ENCODE results near the gene BCL3. TPM values are rescaled to one million over a fixed set of nuclear protein-coding genes. Genes with fewer than 3 reads are reported as not detected.

BCL3 gene
- total and polyA plus RNA-seq, 2 of the 13 experiments (the other 11 are each of a cell fraction or from before 2014, with no cell fraction given) = 2.3 to 4.0 TPM

DNA sequence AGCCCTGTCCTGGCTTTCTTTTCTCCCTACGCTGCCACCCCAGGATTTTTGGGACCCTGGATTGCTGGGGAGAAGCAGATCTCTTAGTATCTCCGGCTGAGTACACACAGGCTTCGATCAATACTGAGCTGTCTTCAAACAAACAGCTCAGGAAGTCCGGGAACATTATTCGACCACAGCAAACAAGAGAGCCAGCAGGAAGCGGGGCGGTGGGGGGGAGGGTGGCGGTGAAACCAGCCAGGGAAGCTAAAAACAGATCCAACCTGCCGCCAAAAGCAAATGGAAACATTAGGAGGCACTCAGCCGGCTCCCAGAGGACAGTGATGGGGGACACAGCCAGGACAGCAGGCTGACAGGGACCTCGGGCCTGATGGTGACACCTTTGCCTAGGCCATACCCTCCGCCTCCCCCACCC is 48.2 kb downstream of the BCL3 start (continued):
- TF ChIP-seq NR2F6 (IDR thresholded peaks at IDR 0.05) (peak; percentile 65; the same call in 1 of the 2 replicates), NR2F6 (CRISPR knock-in tag; IDR thresholded peaks at IDR 0.05) (0 out of 2 replicates have a peak, but pooled peaks have one; percentile 59), HOXA9 (CRISPR knock-in tag; IDR thresholded peaks at IDR 0.05; ENCODE audit: borderline replicate concordance) (no peak), KDM3A (CRISPR knock-in tag; IDR thresholded peaks at IDR 0.05; ENCODE audit: low read depth) (peak; percentile 68; the same call in 1 of the 2 replicates), NR1H2 (CRISPR knock-in tag; IDR thresholded peaks at IDR 0.05; ENCODE audit: borderline replicate concordance, low read depth) (no peak), KAT7 (CRISPR knock-in tag; IDR thresholded peaks at IDR 0.05; ENCODE audit: borderline replicate concordance) (no peak), PRMT3 (CRISPR knock-in tag; IDR thresholded peaks at IDR 0.05; ENCODE audit: borderline replicate concordance, low read depth) (no peak), ATF7-NPFF (CRISPR knock-in tag; IDR thresholded peaks at IDR 0.05; ENCODE audit: low read depth) (no peak), POLR2G (IDR thresholded peaks at IDR 0.05; ENCODE audit: low read depth, low read length) (no peak), KDM5A (IDR thresholded peaks at IDR 0.05; ENCODE audit: borderline replicate concordance, low read length) (no peak), ZNF367 (CRISPR knock-in tag; IDR thresholded peaks at IDR 0.05; ENCODE audit: borderline replicate concordance) (no peak), AKAP8 (CRISPR knock-in tag; IDR thresholded peaks at IDR 0.05) (no peak; the same call in 1 of the 2 replicates), NFE2L2 (IDR thresholded peaks at IDR 0.05; ENCODE audit: low read length) (no peak), SP1 (IDR thresholded peaks at IDR 0.05) (no peak), SP1 (CRISPR knock-in tag; IDR thresholded peaks at IDR 0.05) (no peak), MEF2D (CRISPR knock-in tag; IDR thresholded peaks at IDR 0.05) (peak; percentile 73), RNF2 (conservative IDR thresholded peaks at IDR 0.05; ENCODE audit: low read depth) (no peak), ZNF562 (CRISPR knock-in tag; IDR thresholded peaks at IDR 0.05; ENCODE audit: borderline replicate concordance) (no peak), ZNF3 (CRISPR knock-in tag; IDR thresholded peaks at IDR 0.05) (no peak), ZNF619 (CRISPR knock-in tag; IDR thresholded peaks at IDR 0.05) (no peak), YEATS4 (CRISPR knock-in tag; IDR thresholded peaks at IDR 0.05; ENCODE audit: borderline replicate concordance) (no peak), ZBTB21 (CRISPR knock-in tag; IDR thresholded peaks at IDR 0.05) (no peak), HDAC1 (CRISPR knock-in tag; IDR thresholded peaks at IDR 0.05) (peak; percentile 77), NPAS2 (CRISPR knock-in tag; IDR thresholded peaks at IDR 0.05; ENCODE audit: borderline replicate concordance) (no peak), DNMT3B (CRISPR knock-in tag; conservative IDR thresholded peaks at IDR 0.05) (no peak), REST (IDR thresholded peaks at IDR 0.05; ENCODE audit: borderline replicate concordance in 1 of 2, low read depth in 1 of 2, low read length in 2 of 2) (peak in 1 of 2 experiments; percentile 61; a peak in 1 of 4 replicates)
- TF ChIP-seq, protein P1, sequence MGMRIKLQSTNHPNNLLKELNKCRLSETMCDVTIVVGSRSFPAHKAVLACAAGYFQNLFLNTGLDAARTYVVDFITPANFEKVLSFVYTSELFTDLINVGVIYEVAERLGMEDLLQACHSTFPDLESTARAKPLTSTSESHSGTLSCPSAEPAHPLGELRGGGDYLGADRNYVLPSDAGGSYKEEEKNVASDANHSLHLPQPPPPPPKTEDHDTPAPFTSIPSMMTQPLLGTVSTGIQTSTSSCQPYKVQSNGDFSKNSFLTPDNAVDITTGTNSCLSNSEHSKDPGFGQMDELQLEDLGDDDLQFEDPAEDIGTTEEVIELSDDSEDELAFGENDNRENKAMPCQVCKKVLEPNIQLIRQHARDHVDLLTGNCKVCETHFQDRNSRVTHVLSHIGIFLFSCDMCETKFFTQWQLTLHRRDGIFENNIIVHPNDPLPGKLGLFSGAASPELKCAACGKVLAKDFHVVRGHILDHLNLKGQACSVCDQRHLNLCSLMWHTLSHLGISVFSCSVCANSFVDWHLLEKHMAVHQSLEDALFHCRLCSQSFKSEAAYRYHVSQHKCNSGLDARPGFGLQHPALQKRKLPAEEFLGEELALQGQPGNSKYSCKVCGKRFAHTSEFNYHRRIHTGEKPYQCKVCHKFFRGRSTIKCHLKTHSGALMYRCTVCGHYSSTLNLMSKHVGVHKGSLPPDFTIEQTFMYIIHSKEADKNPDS (CRISPR knock-in tag; IDR thresholded peaks at IDR 0.05) = no peak; the same call in 1 of the 2 replicates
- TF ChIP-seq, protein P2, sequence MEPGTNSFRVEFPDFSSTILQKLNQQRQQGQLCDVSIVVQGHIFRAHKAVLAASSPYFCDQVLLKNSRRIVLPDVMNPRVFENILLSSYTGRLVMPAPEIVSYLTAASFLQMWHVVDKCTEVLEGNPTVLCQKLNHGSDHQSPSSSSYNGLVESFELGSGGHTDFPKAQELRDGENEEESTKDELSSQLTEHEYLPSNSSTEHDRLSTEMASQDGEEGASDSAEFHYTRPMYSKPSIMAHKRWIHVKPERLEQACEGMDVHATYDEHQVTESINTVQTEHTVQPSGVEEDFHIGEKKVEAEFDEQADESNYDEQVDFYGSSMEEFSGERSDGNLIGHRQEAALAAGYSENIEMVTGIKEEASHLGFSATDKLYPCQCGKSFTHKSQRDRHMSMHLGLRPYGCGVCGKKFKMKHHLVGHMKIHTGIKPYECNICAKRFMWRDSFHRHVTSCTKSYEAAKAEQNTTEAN (CRISPR knock-in tag; conservative IDR thresholded peaks at IDR 0.05) = no peak
